CD4-positive, alpha-beta T cell treated with Interleukin-15 for 4 hours (primary cell): Measurements from ENCODE around the gene ARL14EPL.
"Not testable (repeated sequence)": the region's sequence is repeated elsewhere in the genome, so short reads cannot be mapped to it uniquely, and the experiment has no call there.

ENCODE experiments used
- DNase-seq: peaks from one replicate; pipeline ENCODE4 v3.0.0-alpha.2; 2020; ENCODE audit warnings: low spot score

Gene ARL14EPL

DNA sequence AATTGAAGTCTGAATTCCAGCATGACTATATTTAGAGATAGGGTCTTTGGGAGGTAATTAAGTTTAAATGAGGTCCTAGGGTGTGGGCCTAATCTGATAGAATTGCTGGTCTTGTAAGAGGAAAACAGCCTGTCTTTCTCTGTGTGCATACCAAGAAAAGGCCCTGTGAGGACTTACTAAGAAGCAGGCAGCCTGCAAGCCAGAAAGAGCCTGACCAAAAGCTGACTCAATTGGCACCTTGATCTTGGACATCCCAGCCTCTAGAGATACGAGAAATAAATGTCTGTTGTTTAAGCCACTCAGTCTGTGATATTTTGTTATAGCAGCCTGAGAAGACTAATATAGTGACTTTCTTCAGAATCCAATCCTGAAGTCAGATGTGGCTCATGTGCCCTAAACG lies 14.6 kb downstream of the ARL14EPL start:
- no peak for DNase-seq

DNA sequence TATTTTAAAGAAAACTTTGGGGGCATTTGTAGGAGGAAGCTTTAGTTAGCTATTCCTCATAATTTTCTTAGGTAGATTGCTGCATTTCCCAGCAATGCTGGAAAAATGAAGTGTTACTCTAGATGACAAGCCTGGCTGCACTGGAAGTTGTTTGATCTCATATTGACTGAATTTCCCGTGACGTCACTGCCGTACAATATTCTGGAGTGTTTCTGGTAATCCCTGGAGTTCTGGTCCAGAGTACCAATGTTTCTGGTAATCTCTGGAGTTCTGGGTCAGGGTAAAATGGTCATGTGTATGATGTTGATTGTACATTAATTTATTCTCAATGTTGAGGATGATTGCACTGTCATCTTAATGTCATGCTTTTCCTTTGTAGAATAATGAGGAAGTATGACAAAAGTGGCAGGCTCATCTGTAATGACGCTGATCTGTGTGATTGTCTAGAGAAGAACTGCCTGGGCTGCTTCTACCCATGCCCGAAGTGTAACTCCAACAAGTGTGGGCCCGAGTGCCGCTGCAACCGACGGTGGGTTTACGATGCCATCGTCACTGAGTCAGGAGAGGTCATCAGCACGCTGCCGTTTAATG lies 26.2 kb downstream of the ARL14EPL start:
- no peak for DNase-seq

DNA sequence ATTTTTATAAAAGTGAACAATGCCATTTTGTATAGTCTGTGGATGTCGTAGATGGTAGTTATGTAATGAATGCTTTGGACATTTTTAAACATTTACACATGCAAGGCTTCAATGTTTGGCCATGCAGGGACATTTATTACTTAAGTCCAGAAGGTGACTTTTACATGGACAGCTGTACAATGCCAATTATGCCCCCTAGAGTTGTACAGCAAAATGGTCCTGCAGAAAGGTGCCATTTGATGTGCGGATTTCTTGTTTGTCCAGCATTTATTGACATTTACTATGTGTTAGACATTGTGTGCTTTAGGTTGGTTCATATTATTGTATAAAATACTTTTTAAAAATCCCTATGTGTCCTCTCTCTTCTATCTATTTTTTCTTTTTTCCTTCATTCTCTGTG lies 30.1 kb downstream of the ARL14EPL start:
- DNase-seq: no peak

DNA sequence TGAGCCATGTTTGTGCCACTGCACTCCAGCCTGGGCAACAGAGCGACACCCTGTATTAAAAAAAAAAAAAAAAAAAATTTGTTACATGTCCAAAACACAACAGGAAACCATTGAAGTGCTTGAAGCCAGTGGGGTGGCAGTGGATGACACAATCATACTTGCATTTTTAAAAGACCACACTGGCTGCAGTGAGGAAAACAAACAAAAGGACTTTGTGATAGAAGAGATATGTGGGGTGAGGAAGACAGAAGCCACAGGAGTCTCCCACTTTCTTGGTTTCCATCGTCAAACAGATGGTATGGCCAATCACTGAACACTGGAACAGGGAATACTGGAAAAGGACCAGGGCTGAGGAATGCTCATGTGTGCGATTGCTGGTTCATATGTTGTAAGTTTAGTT lies 31.7 kb downstream of the ARL14EPL start:
- no peak for DNase-seq

DNA sequence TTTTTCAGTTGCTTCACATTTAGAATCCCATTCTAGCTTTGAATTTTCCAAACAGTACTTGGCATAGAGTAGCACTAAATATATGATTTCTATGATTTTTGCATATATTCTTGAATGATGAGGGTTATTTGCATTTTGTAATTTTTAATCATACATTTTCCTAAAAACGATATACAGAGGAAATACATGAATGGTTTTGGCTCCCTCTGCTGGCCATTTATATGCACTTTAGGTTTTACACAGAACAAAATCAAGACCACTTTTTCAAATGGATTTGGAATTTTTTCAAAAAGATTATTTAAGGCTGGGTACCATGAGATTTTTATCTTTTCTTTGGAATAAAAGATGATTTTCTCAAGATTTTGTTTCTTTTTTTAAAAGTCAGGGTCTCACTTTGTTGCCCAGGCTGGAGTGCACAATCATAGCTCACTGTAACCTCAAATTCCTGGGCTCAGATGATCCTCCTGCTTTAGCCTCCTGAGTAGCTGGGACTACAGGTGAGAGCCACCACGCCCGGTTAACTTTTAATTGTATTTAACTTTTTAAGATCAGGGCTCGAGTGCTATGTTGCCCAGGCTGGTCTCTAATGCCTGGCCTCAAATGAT lies 35.9 kb downstream of the ARL14EPL start:
- peak; percentile 56 for DNase-seq

DNA sequence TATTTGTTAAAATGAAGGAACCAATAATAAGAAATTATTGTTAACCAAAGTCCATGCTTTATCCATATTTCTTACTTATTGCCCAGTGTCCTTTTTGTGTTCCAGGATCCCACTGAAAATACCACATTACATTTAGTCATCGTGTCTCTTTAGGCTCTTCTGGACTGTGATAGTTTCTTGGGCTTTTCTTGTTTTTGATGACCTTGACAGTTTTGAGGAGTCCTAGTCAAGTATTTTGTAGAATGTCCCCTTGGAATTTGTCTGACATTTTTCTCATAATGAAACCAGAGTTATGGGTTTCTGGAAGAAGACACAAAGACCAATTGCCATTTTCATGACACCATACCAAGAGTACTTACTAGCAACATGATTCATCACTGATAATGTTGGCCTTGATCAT lies 38.9 kb downstream of the ARL14EPL start:
- DNase-seq: no peak

DNA sequence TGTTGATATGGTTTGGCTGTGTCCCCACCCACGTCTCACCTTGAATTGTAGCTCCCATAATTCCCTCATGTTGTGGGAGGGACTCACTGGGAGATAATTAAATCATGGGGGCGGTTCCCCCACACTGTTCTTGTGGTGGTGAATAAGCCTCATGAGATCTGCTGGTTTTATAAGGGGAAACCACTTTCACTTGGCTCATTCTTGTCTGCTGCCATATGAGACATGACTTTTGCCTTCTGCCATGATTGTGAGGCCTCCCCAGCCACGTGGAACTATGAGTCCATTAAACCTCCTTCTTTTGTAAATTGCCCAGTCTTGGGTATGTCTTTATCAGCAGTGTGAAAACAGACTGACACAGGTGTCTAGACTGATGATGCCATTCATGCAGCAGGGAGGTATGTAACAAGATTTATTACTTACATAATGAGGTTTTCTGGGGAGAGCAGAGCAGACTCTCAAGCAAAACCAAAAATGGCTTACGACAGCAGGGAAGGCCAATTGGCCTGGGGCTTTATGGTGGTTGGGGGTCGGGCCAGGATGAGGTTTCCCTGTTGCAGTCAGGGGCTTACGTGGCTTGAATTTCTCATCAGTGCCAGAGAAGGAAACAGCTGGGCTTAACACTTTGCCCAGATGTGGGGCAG lies 43.0 kb downstream of the ARL14EPL start:
- no peak for DNase-seq

DNA sequence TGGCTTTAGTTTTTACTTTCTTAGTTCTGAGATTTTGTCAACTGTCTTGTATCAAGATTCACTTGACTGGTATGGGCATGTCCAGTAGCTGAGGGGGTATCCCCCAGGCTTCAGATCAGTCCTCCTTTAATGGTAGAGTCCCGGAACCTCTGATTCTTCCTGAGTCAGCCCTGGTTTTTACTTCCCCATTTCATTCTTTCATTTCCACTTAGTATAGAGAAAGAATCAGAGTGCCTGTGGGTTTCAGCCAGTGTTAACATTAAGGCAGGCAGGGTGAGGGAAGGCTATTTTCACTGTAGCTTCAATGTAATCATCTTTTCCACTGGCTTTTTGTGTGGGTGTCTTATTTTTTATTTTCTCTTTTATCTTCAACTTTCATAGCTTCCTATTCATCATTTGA lies 44.2 kb downstream of the ARL14EPL start:
- no peak for DNase-seq

DNA sequence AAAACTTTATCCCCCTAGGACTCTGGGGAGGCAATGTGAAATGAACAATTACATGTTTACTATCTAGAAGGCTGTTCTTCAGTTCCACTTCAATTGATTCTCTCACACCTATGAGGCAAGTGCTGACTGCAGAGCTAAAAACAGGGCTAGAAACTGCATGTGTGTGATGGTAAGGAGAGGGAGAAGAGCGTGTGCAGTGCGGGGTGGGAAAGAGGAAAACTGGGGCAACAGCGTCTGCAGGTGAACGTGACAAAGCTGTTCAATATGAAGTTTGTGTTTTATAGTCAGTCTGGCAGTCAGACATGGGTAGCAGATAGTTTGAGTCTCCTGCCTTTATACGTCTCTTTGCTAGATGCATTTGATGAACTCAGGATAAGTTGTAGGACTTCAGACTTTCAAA lies 45.9 kb downstream of the ARL14EPL start:
- no peak for DNase-seq

DNA sequence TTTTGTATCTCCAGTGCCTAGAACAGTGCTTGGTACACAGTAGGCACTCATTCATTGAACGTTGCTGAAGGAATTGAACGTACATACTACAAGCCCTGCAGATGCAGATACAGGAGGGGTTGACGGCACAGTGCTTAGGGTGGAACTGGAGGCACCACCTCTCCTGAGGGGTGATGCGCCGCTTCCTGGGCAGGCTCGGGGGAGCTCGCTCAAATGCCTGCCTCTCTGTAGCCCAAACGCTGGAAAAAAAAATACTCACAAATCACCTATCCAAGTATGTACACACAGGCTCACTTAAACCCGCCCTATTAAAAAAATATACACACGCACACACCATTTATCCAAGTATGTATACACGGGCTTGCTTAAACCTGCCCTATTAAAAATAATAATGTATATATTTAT lies 52.0 kb downstream of the ARL14EPL start:
- DNase-seq: peak; percentile 17

DNA sequence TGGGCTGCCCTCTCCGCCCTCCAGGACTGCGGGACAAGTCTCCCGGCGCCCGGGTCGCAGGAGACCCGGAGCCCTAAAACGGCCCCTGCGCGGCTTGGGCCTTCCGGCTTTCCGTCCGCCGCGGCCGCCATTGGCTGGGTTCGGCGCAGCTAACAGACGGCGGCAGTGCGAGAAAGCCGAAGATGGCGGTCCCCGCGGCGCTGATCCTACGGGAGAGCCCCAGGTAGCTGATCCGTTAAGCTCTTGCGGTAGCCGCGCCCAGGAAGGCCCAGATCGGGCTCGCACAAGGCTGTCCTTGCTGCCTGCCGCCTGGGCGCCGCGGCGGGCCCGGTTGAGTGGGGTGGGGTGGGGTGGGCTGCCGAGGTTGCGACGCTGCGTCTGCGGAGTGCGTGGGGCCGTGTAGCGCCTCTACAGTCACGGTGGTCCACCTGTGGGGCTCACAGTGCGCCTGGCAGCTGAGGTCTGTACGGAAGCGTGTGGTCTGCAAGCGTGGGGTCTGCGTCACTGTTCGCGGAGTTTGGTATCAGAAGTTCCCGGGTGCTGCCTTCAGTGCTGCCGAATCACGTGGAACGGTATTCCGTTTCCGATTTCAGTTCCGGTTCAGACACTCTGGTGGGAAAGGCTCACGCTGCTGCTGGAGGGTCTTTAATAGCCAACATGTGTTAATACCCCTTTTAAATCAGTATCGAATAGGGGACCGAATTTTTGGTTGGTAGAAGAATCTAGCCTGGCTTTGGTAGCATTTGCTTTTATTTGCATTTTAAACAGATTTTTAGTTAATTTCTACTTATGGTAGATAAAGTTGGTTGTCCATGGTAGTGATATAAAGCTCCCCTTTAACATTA lies 52.8 kb downstream of the ARL14EPL start, which contains the start of gene COMMD10:
Gene COMMD10 (plus strand): TSS at position 155 of the 845 bp plus-strand sequence.
- DNase-seq: peak; percentile 77

DNA sequence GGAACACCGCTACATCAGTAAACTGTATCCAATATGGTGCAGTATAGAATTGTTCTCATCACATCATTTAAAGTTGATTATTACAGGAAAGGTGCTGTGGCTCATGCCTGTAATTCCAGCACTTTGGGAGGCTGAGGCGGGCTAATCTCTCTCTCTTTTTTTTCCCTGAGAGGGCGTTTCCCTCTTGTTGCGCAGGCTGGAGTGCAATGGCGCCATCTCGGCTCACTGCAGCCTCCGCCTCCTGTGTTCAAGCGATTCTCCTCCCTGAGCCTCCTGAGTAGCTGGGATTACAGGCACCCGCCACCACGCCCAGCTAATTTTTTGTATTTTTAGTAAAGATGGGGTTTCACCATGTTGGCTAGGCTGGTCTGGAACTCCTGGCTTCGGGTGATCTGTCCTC lies 54.0 kb downstream of the ARL14EPL start:
- DNase-seq: not testable (repeated sequence)

DNA sequence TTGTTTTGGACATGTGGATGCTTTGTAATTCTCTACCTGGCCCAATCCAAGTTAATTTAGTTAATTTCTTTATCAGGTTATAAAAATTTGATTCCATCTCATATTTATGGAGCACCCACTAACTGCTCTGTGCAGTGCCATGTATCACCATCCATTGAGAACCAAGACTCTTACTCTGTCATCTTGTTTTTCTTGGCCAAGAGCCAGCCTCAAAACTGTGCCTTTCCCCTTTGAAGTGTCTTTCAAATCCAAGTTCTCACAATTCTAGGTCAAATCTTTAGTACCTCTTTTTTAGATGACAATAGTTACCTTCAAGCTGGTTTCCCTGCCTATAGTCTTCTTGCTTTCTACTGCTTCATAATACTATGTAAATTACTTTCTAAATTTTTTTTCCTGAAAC lies 55.8 kb downstream of the ARL14EPL start:
- DNase-seq: no peak

DNA sequence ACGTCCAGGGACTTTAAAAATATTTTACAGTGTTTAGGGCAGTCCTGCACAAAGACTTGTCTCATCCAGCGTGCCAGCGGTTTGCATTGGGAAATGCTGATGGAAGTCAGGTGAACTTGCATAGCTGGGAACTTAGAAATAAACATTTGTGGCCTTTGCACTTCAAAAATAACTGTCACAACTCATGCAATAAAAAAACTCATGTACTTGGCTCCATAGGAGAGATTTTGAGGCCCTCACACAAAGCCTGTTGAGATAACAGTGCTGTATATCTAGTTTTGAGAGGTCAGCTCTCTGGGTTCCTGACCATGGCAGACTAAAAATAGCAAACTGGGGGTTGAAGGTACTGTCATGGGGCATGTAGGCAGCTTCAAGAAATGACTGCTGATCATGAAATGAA lies 58.0 kb downstream of the ARL14EPL start:
- no peak for DNase-seq

DNA sequence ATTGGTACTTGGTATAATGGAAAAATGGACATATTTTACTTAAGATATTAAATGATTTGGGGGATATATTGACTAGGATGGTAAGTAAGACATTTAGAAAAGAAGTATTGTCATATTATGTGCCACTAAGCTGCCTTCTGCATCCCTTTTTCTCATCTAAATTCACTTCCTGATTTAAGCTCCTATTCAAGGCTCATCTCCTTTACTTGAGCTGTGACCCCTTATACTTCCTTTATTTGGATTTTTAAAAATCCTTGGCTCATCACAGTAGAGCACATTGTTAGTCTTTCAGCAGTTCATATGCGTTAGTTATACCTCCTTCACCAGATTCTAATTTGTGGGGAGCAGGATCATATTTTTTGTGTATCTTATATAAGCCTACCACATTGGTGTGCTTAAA lies 59.1 kb downstream of the ARL14EPL start:
- DNase-seq: no peak

DNA sequence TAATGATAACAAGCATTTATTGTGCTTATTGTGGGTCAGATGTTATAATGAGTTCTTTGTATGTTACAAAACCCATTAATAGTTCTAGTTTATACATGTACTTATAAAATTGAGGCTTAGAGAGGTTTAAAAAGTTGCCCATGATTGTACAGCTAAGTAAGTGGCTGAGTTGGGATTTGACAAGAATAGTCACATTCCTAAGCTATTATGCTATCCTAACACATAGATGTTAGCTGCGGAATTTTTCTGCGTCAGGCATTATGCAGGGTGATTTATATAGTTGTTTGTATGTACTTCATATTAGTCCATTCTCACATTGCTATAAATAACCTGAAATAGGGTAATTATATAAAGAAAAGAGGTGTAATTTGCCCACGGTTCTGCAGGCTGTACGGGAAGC lies 65.0 kb downstream of the ARL14EPL start:
- DNase-seq: no peak

DNA sequence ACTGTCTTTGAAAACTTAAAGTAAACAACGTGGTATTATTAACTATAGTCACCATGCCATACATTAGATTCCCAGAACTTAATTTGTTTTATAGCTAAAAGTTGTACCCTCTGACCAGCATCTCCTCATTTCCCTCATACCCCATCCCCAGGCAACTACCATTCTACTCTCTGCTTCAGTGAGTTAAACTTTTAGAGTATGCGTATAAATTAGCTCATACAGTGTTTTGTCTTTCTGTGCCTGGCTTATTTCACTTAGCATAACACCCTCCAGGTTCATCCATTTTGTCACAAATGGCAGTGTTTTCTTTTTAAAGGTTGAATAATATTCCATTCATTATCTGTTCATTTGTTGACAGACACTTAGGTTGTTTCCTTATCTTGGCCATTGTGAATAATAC lies 66.7 kb downstream of the ARL14EPL start:
- DNase-seq: no peak

DNA sequence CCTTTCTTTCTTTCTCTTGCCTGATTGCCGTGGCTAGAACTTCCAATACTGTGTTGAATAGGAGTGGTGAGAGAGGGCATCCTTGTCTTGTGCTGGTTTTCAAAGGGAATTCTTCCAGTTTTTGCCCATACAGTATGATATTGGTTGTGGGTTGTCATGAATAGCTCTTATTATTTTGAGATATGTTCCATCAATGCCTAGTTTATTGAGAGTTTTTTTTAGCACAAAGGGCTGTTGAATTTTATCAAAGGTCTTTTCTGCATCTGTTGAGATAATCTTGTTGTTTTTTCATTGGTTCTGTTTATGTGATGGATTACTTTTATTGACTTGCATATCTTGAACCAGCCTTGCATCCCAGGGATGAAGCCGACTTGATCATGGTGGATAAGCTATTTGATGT lies 72.7 kb downstream of the ARL14EPL start:
- DNase-seq: not testable (repeated sequence)
